ENCODE results near the gene BRME1.
"Not testable (repeated sequence)": the region's sequence is repeated elsewhere in the genome, so short reads cannot be mapped to it uniquely, and the experiment has no call there.

The BRME1 gene

GRCh38 chr19:13864667-13865570 is 41.0 kb downstream of the BRME1 start:
- no peak for DNase-seq

GRCh38 chr19:13864046-13864666 is 41.8 kb downstream of the BRME1 start:
- DNase-seq = no peak

GRCh38 chr19:13861714-13862531 is 44.0 kb downstream of the BRME1 start:
- DNase-seq = peak; percentile 39

- no peak for DNase-seq
Measured at GRCh38 chr19:13861392-13861713, 44.6 kb downstream of the BRME1 start.

GRCh38 chr19:13860679-13861391 is 45.1 kb downstream of the BRME1 start:
- DNase-seq = no peak

- DNase-seq = no peak
Measured at GRCh38 chr19:13859361-13859880, 46.5 kb downstream of the BRME1 start.

GRCh38 chr19:13856497-13856896 is 49.4 kb downstream of the BRME1 start:
- DNase-seq = no peak

- not testable (repeated sequence) for DNase-seq
Measured at GRCh38 chr19:13852171-13852707, 53.7 kb downstream of the BRME1 start.

GRCh38 chr19:13851734-13852114 is 54.2 kb downstream of the BRME1 start:
- DNase-seq = not testable (repeated sequence)

- DNase-seq = no peak
Measured at GRCh38 chr19:13850910-13851733, 54.8 kb downstream of the BRME1 start.

GRCh38 chr19:13849991-13850909 is 55.7 kb downstream of the BRME1 start:
- DNase-seq = no peak

GRCh38 chr19:13848798-13849676 is 56.9 kb downstream of the BRME1 start:
- no peak for DNase-seq

GRCh38 chr19:13848340-13848677 is 57.6 kb downstream of the BRME1 start:
- no peak for DNase-seq

GRCh38 chr19:13847407-13848339 is 58.2 kb downstream of the BRME1 start:
- DNase-seq = no peak

- DNase-seq = no peak
Measured at GRCh38 chr19:13846557-13847406, 59.1 kb downstream of the BRME1 start.

GRCh38 chr19:13844130-13844631 is 61.7 kb downstream of the BRME1 start:
- DNase-seq = no peak
